HG02943 (cell line): Measurements from ENCODE around the gene PLCG2.

Experiments used
- ATAC-seq: cut with Tn5 transposase; IDR thresholded peaks from one replicate; pipeline ENCODE4 v1.9.1; 2021; ENCODE audit warnings: mild to moderate bottlenecking, low read depth, moderate library complexity; ENCODE audit not compliant: unreplicated experiment

Gene PLCG2

DNA sequence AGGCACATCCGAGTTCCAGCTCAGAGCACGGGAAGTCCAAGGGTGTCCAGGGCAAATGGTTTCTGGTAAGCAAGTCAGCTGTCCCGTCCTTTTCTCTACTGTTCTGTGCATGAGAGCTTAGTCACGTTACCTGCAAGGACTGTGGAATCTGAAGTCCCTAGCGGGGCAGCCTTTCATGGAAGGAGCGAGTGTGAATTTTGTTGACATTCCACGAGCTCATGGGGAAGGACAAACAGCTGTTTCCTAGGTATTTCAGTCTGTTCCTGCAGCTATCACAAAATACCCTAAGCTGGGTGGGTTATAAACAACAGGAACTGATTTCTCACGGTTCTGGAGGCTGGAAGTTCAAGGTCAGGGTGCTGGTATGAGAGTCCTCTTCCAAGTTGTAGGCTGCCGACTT is 122.9 kb downstream of the PLCG2 start:
- no peak for ATAC-seq

DNA sequence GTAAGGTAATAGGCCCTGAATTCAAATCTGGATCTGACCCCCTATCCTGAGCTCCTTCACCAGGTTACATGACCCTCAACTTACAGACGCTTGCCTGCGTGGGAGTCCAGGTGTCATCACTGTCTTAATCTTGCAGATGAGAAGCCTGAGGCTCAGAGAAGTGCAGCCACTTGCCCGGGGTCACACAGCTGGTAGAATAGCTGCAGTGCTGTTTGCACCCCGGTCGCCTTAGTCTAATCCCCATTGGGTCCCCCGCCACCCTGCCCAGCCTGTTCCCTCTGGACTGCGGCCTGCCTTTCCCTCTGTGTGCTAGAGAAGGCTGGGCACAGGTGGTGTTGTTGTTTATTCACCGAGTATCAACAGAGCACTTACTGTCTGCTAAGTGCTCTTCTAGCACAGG is 125.2 kb downstream of the PLCG2 start:
- no peak for ATAC-seq

DNA sequence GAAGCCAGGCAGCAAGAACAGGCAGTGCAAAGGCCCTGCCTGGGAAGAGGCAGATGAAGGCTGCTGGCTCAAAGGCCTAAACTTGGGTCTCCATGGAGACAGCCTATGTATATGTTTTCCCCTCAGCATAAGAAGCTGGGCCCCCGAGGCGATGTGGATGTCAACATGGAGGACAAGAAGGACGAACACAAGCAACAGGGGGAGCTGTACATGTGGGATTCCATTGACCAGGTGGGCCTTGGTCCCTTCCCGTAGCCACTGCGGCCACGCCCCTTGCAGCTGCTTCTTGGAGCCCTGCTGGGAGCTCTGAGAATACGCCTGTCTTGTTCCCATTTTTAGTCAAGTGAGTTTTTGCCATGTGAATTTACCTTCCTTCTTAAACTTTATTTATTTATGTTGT is 126.2 kb downstream of the PLCG2 start:
- ATAC-seq, result no peak

DNA sequence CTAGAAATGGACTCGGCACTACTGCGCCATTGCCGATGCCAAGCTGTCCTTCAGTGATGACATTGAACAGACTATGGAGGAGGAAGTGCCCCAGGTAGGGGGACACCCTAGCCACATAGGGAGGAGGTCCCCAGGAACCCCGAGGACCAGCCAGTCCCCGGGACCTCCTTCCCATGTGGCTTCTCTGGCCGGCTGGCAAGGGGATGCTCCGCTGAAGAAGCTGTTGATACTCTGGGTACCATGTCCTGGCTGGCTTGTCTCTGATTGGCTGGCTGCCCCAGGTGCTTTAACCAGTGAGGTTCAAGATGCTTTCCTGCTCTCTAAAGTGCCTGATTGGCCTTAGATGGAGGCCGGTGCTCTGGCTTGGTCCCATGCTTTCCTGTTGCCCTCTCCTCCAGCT is 128.6 kb downstream of the PLCG2 start:
- no peak for ATAC-seq

DNA sequence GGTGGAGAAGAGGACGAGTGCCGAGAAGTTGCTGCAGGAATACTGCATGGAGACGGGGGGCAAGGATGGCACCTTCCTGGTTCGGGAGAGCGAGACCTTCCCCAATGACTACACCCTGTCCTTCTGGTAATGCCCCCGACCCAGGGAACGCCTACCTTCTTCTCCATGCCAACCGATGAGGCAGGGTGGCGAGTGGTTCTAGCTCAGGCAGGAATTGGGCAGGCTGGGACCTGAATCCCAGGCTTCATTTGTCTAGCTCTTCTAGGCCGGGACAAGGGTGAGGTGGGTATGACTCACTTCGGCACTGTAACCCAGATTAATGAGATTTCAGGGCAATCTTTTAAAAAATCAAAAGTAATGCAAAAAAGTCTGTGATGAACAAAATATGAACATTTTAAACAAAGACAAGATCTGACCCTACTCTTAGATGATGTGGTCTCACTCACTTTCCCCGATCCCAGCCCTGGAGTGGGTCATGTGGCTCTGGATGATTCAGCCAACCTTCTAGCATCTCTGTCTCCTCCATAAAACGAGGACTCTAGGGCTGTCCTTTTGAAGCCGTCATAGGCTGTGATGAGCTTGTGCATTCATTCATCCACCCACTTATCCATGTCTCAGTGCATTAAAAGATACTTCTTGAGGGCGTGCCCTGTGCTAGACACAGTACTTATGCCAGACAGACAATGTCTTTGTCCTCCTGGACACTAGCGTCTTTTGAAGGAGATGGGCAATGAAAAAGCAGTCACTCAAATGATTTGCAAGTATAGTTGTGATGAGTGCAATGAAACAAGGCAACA is 129.6 kb downstream of the PLCG2 start:
- ATAC-seq, result no peak

DNA sequence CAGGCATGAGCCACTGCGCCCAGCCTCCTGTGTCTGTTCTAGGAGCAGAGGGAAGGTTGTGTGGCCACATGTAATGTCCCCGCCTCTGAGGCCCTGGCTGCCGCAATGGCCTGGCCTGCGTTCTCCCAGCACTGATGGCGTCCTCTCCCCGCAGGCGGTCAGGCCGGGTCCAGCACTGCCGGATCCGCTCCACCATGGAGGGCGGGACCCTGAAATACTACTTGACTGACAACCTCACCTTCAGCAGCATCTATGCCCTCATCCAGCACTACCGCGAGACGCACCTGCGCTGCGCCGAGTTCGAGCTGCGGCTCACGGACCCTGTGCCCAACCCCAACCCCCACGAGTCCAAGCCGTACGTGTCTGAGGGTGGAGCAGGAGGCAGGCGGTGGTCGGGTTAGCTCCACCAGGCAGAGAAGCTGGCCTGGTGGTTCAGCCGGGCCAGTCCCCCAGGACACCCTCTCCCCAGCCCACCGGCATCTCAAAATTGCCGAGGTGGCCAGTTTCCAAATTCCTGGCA is 131.3 kb downstream of the PLCG2 start:
- ATAC-seq, result no peak

DNA sequence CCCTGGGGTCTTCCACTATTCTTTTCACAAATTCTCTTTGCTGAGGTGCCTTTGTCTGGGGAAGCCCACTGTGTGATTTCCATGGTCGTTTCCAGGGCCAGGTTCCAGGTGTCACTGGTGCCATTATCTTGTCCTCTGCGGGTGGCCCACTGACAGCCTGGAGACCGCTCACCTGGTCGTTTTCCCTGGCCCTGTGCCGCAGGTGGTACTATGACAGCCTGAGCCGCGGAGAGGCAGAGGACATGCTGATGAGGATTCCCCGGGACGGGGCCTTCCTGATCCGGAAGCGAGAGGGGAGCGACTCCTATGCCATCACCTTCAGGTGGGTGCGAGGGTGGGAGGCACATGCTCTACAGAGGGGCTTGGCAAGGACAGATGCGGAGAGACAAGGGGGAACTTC is 133.3 kb downstream of the PLCG2 start:
- ATAC-seq, result no peak

DNA sequence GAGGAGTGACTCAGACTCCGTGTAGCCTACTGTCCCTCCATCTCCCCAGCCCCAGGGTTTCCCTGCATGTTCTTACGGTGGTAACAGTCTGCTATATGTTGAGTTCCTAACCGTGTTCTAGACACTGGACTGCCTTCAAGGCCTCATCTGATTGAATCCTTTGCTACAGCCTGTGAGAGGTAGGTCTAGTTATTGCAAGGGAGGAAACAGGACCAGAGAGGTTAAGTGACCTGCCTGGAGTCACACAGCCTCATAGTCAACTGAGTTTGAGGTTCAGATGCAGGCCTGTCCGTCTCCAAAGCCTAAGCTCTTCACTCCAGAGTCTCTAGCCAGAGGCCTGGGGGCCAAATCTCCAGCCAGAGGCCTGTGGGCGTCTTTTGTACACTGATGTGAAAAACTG is 134.1 kb downstream of the PLCG2 start:
- ATAC-seq, result no peak

DNA sequence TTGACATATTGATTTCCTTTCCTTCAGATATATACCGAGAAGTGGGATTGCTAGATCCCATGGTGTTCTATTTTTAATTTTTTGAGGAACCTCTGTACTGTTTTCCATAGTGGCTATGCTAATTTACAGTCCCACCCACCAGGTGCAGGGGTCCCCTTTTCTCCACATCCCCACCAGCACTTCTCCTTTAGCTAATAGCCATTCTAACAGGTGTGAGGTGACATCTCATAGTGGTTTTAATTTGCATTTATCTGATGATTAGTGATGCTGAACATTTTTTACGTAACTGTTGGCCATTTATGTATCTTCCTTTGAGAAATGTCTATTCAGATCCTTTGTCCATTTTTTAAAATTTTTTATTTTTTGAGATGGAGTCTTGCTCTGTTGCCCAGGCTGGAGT is 138.3 kb downstream of the PLCG2 start:
- ATAC-seq, result no peak

DNA sequence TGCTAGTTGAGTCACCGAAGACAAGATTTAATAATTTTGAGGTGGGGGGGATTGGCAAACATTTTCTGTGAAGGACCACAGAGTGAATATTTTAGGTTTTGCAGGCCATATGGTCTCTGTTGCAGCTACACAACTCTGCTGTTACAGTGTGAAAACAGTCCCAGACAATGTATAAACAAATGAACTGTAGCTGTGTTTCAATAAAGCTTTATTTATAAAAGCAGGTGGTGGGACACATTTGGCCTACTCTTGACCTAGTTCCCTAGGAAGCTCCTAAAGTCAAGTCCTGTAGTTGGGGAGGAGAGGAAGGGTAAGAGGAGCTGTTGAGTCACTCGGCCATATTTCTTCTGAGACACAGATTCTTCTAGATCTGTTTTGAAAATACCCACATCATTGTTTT is 139.8 kb downstream of the PLCG2 start:
- ATAC-seq, result no peak

DNA sequence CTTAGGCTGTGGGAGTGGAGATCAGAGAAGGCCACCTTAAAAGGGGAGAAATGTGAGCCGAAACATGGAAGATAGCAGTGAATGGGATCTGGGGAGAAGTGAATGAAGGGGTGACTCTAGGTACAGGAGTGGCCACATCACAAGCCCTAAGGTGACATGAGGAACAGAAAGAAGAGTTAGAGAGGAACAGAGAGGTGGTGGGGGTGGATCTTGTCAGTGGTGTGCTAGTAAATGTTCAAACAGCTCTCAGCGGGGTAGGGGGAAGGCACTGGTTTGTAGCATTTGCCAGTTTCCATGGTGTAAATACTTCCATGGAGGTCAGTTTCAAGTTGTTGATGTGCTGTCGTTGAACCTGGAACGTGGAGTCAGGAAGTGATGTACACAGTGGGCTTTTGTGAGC is 141.4 kb downstream of the PLCG2 start:
- no peak for ATAC-seq

DNA sequence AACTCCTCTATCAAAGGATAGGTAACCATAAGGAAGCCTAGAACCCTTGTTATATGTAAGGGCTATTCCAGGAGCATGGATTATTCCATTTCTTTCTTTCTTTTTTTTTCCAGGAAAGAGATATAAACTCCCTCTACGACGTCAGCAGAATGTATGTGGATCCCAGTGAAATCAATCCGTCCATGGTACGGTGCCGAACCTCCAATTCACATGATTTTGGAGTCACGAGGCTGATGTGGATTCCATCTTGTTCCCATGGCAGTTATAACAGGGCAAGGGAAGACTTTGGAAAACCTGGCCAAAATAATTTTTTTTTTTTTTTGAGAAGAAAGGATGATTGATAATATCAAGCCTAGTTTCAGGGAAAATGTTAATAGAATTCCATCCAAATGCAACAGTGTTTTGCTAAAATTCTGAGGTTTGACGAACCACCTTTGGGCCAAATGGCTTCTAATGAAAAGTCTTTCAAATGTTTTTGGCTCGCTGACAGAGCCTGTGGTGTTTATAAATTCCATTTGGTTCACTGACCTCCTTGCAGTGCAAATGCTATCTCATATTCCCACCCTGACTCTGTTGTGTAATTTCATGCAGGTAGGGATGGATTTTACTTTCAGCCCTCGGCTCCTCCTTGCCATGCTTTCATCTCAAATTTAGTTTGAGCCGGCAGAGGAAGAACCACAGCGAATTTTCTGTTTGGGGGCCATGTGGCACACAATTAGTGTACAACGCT is 142.2 kb downstream of the PLCG2 start:
- ATAC-seq, result no peak

DNA sequence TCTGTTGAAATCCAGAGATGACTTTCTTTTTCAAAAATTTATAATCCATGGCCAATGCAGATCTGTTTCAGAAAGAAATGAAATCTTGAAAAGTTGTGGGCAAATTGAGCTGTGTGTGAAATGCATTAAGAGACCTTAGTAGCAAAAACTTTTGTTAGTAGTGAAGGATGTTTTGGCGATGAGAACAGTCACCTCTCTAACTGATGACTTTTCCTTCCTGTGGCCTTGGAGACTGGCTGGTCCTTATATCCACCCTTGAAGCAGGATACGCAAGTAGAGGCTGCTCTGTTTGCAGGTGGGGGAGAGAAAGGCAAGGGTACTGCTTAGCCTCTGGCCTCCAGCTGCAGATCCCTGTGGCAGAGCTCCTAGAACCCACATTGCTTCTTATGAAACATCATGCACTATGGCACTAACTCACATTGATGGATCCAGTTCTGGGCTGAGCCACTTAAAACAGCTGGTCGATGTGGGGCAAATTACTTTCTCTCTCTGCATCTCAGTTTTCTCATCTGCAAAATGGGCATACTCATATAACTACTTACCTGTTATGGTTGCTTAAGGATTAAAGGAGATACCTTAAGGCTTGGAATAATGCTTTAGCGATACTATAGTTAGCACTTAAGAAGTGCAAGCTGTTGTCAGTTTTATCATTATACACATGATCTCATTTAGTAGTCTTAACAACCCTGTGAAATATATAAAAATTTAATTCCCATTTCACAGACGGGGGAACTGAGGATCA is 142.9 kb downstream of the PLCG2 start:
- no peak for ATAC-seq

DNA sequence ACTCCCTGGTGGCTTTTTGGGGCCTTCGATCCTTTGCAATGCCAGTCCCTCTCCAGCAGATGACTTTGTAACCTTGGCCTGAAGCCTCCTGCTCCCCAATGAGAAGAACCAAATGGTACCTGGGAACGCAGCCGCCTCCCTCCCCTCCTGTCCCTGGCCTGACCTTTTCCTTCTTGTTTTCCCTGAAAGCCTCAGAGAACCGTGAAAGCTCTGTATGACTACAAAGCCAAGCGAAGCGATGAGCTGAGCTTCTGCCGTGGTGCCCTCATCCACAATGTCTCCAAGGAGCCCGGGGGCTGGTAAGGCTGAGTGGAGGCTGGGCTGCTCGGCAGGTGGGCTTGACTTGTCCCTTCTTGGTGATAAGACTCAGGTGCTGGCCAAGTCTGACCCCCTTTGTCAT is 144.2 kb downstream of the PLCG2 start:
- no peak for ATAC-seq

DNA sequence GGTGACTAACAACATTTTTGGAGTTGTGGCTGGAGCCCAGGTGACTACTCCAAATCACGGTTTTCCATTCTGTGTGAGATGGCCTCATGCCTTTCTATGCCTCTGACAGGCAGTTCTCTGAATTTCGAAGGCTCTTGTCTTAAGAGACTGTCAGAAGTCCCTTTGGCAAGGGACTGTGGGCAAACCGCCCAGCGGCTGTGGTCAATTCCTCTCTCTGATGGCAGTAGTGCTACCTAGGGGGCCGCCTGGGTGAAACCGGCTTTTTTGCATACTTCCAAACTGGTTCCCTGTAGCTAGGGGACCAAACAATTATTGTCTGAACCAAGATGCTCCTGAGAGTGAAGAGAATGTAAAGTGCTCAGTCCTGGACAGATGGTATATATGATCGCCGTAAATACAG is 145.9 kb downstream of the PLCG2 start:
- ATAC-seq, result no peak

DNA sequence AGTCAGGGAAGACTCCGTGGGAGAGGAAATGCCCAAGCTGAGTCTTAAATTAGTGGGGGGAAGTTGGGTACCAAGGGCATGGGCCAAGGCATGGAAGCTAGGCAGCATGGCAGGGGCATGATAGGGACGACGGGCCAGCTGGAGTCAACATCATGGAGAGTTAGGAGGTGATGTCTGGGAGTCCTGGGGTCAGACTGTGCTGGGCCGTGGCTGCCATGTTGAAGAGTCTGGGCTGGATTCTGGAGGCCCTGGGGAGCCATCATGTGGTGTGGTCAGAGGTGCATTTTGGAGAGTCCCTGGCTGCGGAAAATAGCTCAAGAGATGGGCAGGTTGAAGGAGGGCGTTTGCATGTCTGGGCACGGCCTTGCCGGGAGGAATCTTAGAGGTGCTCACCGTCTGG is 146.9 kb downstream of the PLCG2 start:
- ATAC-seq, result no peak

DNA sequence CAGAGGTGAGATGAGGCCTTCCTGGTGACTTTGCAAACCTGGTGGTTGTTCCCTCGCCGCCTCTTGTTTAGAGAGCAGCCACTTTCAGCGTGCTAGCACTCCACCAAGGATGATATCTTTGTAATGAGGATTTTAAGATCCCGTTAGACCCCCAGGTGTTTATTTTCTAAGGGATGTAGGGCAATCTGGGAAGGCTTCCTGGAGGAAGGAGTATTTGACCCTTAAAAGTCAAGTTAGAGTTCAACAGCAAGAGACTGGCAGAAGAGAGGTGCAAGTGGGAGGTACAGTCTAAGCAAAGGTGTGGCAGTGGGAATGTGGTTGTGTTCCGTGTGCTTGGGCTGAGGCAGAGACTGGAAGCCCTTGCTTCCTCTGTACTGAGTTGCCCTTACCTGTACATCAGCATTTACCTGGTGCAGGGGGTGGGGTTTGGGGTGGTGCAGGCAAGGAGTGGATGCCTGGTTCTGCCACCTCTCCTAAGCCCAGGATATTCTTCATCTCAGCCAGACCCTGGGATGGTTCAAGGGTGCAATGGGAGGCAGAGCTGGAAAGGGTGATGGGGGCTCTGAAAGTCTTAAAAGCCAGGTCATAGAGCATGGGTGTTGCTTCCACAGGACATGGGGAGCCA is 148.6 kb downstream of the PLCG2 start:
- no peak for ATAC-seq

DNA sequence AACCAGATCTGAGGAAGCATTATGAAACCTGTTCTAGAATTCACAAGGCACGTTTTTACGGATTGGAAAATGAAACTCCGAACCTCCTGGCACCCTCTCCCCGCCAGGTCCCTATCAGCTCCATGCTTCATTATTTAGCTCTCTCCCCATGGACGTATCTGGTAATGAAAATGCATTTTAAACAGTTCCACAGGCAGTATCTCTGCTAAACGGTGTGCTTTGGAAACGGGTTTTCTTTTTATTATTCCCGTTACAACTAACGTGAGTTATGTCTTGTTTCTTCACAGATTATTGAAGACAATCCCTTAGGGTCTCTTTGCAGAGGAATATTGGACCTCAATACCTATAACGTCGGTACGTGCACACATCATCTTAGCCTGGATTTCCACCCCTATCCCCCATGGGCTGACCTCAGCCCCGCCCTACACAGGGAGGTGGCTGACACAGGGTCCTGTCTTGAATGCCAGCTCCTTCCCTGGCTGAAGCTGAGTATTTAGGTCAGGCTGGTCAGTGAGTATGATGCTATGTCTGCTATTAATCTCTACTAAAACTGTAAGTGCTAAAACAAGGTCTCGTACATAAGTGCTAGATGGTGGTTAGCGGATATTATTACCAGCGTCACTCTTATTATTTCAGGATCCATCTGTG is 149.3 kb downstream of the PLCG2 start:
- no peak for ATAC-seq

DNA sequence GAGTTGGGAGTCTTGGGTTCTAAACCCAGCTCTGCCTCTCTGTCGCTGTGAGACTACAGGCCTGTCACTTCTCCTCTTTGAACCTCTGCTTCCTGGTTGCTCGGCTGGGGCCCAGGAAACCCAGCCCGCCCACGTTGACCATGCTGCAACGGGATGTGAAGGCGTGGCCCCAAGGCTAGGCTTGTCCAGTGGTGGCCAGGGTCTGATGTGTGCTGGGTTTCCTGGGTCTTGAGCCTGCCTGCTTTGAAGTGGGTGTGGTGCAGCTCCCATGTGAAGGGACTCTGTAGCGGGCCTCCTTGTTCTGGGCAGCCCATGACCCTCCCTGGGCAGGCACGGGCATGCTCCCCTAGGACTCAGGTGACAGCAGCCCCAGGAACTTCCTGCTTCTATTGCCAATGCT is 149.9 kb downstream of the PLCG2 start:
- no peak for ATAC-seq

DNA sequence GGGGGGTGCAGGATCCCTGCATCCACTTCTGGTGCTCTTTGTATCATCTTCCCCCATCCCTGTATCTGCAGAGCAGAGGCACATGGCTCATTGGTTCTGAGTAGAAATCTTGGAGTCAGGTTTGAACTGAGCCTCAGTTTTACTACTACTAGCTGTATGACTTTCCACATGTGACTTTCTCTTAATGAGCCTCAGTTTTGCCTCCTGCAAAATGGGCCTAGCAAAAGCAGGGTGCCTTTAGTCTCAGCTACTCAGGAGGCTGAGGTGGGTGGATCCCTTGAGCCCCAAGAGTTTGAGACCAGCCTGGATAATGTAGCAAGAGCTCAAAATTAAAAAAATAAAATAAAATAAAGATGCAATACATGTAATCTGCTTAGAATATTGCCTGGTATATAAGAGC is 150.8 kb downstream of the PLCG2 start:
- no peak for ATAC-seq
